Stimulated activated CD8-positive, alpha-beta memory T cell treated with anti-CD3 and anti-CD28 coated beads, Interleukin-15, amount 100 ng/mL, for 4 hours (primary cell): ENCODE data around the gene BICDL2.
"Not testable (repeated sequence)": the region's sequence is repeated elsewhere in the genome, so short reads cannot be mapped to it uniquely, and the experiment has no call there.

Experiments used
- DNase-seq, 2 donors: peaks; one replicate each; pipeline ENCODE4 v3.0.0-alpha.2; 2020; ENCODE audit warnings: low read depth in 2 of 2

BICDL2 gene, protein sequence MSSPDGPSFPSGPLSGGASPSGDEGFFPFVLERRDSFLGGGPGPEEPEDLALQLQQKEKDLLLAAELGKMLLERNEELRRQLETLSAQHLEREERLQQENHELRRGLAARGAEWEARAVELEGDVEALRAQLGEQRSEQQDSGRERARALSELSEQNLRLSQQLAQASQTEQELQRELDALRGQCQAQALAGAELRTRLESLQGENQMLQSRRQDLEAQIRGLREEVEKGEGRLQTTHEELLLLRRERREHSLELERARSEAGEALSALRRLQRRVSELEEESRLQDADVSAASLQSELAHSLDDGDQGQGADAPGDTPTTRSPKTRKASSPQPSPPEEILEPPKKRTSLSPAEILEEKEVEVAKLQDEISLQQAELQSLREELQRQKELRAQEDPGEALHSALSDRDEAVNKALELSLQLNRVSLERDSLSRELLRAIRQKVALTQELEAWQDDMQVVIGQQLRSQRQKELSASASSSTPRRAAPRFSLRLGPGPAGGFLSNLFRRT

GRCh38 chr16:3036726-3037315, at the start of gene BICDL2:
Gene BICDL2, minus strand, starts transcription at chr16:3036944. Its CDS starts 1,448 bp downstream, at chr16:3035496.
- no peak for DNase-seq

- no peak for DNase-seq
Measured at GRCh38 chr16:3085868-3086595, 49.3 kb upstream of the BICDL2 start.

GRCh38 chr16:3084969-3085670, 48.4 kb upstream of the BICDL2 start:
- DNase-seq: no peak

GRCh38 chr16:3084491-3084890, 47.7 kb upstream of the BICDL2 start:
- DNase-seq: no peak

DNA sequence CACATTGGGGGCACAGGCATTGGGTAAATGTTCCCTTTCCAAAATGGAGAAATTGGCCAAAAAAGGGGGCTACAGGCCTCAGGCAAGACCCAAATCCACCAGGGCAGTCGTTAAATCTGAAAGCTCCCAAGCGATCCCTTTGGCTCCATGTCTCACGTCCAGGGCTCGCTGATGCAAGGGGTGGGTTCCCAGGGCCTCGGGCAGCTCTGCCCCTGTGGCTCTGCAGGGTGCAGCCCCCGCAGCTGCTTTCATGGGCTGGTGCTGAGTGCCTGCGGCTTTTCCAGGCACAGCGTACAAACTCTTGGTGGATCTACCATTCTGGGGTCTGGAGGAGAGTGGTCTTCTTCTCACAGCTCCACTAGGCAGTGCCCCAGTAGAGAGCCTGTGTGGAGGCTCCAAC, 46.7 kb upstream of the BICDL2 start:
- DNase-seq: not testable (repeated sequence)

- DNase-seq: not testable (repeated sequence)
Measured at GRCh38 chr16:3081957-3082356, 45.2 kb upstream of the BICDL2 start.

- no peak for DNase-seq
Measured at GRCh38 chr16:3080024-3080423, 43.3 kb upstream of the BICDL2 start.

- no peak for DNase-seq
Measured at GRCh38 chr16:3076577-3076976, 39.8 kb upstream of the BICDL2 start.

- DNase-seq: not testable (repeated sequence)
Measured at GRCh38 chr16:3075946-3076345, 39.2 kb upstream of the BICDL2 start.

DNA sequence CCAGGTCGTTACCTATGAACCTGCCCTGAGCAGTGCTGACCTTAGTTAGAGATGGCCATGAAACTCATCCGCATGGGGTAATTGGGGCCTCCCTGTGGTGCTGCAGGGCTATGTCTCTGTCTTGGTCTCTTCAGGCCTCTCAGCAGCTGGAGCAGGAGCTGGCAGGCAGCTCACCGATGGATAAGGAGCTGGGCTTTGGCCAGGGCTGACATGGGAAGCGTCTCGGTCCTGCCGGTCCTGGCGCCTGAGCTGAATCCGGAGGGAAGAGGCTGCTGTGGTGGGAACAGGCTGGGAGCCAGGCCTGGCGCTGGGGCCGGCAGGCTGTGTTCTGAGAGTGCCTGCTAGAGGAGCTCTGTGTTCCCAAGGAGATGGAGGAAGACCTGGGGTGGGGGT, 38.8 kb upstream of the BICDL2 start:
- DNase-seq: no peak

GRCh38 chr16:3074860-3075522, 38.2 kb upstream of the BICDL2 start:
- DNase-seq: peak; percentile 52 to 60

DNA sequence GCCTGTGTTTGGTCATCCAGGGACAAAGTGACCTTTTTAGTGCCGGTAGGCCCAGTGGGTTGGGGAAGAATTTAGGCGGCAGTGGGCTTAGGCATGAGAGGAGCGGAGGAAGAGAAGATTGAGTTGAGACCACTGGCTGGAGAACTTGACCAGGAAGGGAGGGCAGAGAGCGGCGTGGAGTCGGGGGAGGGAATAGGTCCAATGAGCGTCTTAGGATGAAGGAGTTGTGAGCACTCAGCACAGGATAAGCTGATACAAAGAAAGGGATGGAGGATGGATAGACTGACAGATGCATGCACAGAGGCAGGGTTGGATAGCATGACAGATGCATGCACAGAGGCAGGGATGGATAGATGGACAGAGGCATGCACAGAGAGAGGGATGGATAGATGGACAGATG, 36.7 kb upstream of the BICDL2 start:
- no peak for DNase-seq

- not testable (repeated sequence) for DNase-seq
Measured at GRCh38 chr16:3072576-3073263, 36.0 kb upstream of the BICDL2 start.

DNA sequence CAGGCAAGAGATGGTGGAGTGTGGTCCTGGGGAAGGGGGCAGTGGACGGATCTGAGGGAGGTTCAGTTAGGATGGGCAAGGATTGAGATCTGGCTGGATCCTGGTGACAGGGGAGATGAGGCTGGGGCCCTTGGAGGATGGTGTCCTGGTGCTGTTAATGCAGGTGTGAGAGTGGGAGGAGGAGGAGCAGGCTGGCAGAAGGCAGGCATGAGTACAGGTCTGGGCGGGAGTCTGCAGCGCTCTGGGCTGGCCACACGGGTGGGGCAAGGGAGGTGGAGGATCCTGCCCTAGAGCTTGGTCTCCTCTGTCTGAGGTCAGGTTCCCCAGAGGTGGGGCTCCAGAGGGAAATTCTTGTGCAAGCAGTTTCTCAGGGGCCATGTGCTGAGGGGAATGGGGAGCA, 35.4 kb upstream of the BICDL2 start:
- DNase-seq: not testable (repeated sequence)

DNA sequence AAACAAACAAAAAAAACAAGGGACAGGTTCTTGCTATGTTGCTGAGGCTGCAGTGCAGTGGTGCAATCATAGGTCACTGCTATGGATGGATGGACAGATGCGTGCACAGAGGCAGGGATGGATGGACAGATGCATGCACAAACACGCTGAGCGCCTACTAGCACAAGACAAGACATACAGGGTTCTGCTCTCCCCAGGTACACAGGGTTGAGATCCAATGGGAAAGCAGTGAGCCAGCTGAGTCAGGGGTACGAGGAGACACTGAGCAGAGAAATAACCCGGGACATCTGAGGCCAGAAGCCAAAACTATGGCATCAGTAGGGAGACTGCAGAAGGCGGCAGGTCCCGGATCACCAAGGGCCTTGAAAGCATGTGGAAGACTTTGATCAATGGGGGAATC, 34.9 kb upstream of the BICDL2 start:
- DNase-seq: no peak

GRCh38 chr16:3070608-3071111, 33.9 kb upstream of the BICDL2 start:
- DNase-seq: no peak

DNA sequence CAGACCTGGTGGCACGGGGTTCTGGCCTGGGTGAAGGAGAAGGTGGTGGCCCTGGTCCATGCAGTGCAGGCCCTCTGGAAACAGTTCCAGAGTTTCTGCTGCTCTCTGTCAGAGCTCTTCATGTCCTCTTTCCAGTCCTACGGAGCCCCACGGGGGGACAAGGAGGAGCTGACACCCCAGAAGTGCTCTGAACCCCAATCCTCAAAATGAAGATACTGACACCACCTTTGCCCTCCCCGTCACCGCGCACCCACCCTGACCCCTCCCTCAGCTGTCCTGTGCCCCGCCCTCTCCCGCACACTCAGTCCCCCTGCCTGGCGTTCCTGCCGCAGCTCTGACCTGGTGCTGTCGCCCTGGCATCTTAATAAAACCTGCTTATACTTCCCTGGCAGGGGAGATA, 32.4 kb upstream of the BICDL2 start:
- not testable (repeated sequence) for DNase-seq

DNA sequence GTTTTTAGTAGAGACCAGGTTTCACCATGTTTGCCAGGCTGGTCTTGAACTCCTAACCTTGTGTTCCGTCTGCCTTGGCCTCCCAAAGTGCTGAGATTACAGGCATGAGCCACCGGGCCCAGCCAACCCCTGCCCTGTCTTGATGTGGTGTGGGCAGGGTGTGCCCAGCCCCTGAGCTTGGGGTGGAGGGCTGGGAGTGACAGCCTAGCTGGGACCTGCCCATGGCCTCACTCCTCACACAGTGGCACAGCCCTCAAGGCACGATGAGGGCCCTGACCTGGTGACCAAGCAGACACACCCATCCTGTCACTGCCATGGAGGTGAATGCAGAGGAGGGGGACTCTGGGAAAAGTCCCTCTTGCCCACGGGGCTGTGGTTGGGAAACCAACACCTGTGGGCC, 31.7 kb upstream of the BICDL2 start:
- no peak for DNase-seq

DNA sequence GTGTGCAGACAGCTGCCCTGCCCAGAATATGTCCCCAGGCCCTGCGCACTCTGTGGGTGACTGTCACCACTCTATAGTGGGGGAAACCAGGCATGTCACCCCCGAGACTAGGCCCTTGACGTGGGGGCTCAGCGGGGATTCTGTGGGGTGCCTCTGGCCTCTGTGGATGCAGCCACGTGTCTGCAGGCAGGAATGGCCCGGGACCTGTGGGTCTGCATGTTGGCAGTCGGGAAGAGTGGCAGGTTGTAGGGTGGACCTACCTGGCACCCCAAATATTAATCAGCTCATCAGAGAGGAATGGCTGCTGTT, 29.6 kb upstream of the BICDL2 start:
- DNase-seq: no peak

GRCh38 chr16:3065742-3066439, 29.1 kb upstream of the BICDL2 start:
- no peak for DNase-seq
